Kidney (tissue), 14 donors: ENCODE results near the gene RXRG. TPM values are rescaled to one million over a fixed set of nuclear protein-coding genes. Genes with fewer than 3 reads are reported as not detected.
A peak's percentile ranks its signal among the peaks of the same experiment; 100 is the strongest.

Experiments
- DNase-seq, 5 donors: peaks; one replicate each; pipeline ENCODE4 v3.0.0-alpha.2; 2013 to 2020
- FAIRE-seq: peaks from 2 replicates; lab custom pipeline; 2012; peaks lifted over from hg19 to GRCh38; lab: Jason Lieb, UNC
- H3K27ac ChIP-seq, 2 donors: one replicate each; pipeline ENCODE4 v1.7.0; 2013; ENCODE audit warnings: low read depth in 2 of 2, low read length in 2 of 2, inconsistent platforms in 1 of 2
- H3K27me3 ChIP-seq: one replicate; pipeline ENCODE4 v1.7.1; 2013; ENCODE audit warnings: low read length, inconsistent platforms; ENCODE audit not compliant: control insufficient read depth, insufficient read depth
- H3K36me3 ChIP-seq, 3 donors: one replicate each; pipeline versions ENCODE4 v1.7.0 to v1.7.1; 2013; ENCODE audit warnings: low read length in 3 of 3, control low read depth in 1 of 3, inconsistent platforms in 1 of 3; ENCODE audit not compliant: insufficient read depth in 3 of 3, control insufficient read depth in 2 of 3
- H3K4me1 ChIP-seq, 3 donors: one replicate each; pipeline versions ENCODE4 v1.7.0 to v1.7.1; 2013; ENCODE audit warnings: low read length in 3 of 3, inconsistent platforms in 1 of 3, low read depth in 1 of 3; ENCODE audit not compliant: control insufficient read depth in 2 of 3, insufficient read depth in 2 of 3
- H3K4me3 ChIP-seq, 3 donors: one replicate each; pipeline versions ENCODE4 v1.7.0 to v1.8.1; 2013; ENCODE audit warnings: low read length in 3 of 3, control low read depth in 1 of 3, inconsistent platforms in 1 of 3
- H3K9ac ChIP-seq, 3 donors: one replicate each; pipeline versions ENCODE4 v1.7.0 to v1.7.1; 2013; ENCODE audit warnings: low read length in 3 of 3, control low read depth in 1 of 3, inconsistent platforms in 1 of 3
- H3K9me3 ChIP-seq, 3 donors: one replicate each; pipeline versions ENCODE4 v1.7.0 to v1.7.1; 2013; ENCODE audit warnings: low read length in 3 of 3, control low read depth in 1 of 3, inconsistent platforms in 1 of 3; ENCODE audit not compliant: control insufficient read depth in 2 of 3, insufficient read depth in 1 of 3
- intact Hi-C: fragments of 100-400 bp; cut with DNase I; formaldehyde crosslinking; loops from one replicate; pipeline ENCODE4 v1.11.1; 2022
- polyA plus RNA-seq: library from polyadenylated mRNA; stranded (reverse); fragments of 350-450 nt; fragmentation: Illumina TruSeq; extraction: RNeasy Lipid Tissue Mini Kit (QIAGEN cat#74804); gene quantifications from one replicate; pipeline ENCODE4 v1.2.3, GENCODE V29; 2014; ENCODE audit warnings: low read depth, low replicate concordance; ENCODE audit not compliant: insufficient read depth
- total RNA-seq: library from RNA; stranded (reverse); fragmentation: NEBNext Ultra II Directional; extraction: Animal tissue kit (Norgen Biotek cat#: 25700); gene quantifications from one replicate; pipeline ENCODE4 v1.2.1, GENCODE V29; 2021
- TF ChIP-seq, protein P1 (sequence below): IDR thresholded peaks from 3 replicates; pipeline ENCODE4 v1.5.1; 2012; ENCODE audit warnings: mild to moderate bottlenecking, moderate library complexity, borderline replicate concordance; ENCODE audit not compliant: insufficient read depth; ENCODE audit errors: extremely low read depth
- donor health status: control.
- donor health status: control.
- donor health status: control.
- donor health status: control.
- donor health status: control.
- donor health status: DM: yes; HTN: yes; CAD: no.
- donor health status: Normal renal cell carcinoma (clear cell type).

RXRG gene
- total and polyA plus RNA-seq, 2 donors from 2014 or later = 0.39 to 0.44 TPM

DNA sequence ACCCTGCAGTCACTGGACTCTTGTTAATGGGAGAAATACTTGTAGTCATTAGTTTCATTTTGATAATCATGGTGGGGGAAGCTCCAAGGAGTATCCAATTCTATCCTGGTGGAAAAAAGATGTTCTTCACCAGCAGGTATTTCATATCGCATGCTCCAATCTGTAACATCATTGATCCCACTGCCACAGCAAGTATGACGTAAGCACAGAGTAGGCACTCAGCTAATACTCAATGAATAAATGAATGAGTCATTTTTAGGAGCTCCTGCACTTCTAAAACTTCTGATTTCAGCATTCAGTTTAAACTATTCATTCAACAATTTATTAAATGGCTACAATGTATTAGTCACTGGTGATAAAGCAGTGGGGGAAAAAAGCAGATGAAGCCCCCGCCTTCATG lies 30.3 kb downstream of the RXRG start:
- DNase-seq (no peak), FAIRE-seq (no peak)
- Histone ChIP-seq H3K9ac (no peak overlapping the region), H3K27me3 (no peaks in the 10 kb centered on the region), H3K36me3 (no peaks in the 10 kb centered on the region), H3K4me1 (no peaks in the 10 kb centered on the region), H3K27ac (no peak overlapping the region), H3K9me3 (no peaks in the 10 kb centered on the region), H3K4me3 (no peak overlapping the region)
- intact Hi-C loops = no loop called here
- TF ChIP-seq, protein P1, sequence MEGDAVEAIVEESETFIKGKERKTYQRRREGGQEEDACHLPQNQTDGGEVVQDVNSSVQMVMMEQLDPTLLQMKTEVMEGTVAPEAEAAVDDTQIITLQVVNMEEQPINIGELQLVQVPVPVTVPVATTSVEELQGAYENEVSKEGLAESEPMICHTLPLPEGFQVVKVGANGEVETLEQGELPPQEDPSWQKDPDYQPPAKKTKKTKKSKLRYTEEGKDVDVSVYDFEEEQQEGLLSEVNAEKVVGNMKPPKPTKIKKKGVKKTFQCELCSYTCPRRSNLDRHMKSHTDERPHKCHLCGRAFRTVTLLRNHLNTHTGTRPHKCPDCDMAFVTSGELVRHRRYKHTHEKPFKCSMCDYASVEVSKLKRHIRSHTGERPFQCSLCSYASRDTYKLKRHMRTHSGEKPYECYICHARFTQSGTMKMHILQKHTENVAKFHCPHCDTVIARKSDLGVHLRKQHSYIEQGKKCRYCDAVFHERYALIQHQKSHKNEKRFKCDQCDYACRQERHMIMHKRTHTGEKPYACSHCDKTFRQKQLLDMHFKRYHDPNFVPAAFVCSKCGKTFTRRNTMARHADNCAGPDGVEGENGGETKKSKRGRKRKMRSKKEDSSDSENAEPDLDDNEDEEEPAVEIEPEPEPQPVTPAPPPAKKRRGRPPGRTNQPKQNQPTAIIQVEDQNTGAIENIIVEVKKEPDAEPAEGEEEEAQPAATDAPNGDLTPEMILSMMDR = no peak

GRCh38 chr1:165411396-165411795 lies 33.5 kb downstream of the RXRG start:
- DNase-seq (peak in 1 of 5 donors; percentile 19), FAIRE-seq (no peak)
- intact Hi-C loops = no loop called here
- no peaks in the 10 kb centered on the region for H3K36me3 ChIP-seq
- H3K27me3 ChIP-seq = no peaks in the 10 kb centered on the region
- TF ChIP-seq, protein P1 = no peak
- no peak overlapping the region for H3K27ac ChIP-seq
- no peak overlapping the region for H3K4me3 ChIP-seq
- H3K4me1 ChIP-seq = no peaks in the 10 kb centered on the region
- no peaks in the 10 kb centered on the region for H3K9me3 ChIP-seq
- no peak overlapping the region for H3K9ac ChIP-seq

DNA sequence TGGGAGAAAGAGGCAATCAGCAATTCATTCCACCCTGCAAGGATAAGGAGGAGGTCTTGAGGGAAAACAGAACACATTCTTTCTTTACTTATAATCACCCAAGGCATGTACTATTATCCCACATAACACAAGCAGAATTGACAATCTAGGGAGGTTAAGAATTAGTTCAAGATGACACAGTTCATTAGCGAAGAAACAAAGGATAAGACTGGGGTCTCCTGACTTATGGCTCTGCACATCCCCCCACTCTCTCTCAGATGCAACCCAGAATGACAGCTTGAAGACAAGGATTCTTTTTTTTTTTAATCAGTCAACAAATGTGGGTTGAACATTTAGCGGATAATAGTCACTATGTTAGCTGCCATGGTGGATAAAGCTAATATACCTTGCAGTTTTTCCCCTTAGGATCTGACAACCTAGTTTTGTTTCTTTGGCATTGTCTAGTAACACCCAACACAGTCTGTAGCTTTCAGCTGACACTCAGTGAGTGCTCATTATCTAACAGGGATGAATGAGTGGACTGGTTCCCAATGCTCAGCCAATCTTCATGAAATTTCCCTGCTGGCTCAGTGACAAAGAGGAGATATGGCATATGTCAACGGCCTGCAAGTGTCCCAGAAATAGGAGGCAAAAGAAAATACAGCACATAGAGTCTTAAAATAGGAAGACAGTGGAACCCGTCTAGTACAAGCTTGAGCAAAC lies 35.1 kb downstream of the RXRG start:
- Histone ChIP-seq H3K27ac (no peak overlapping the region), H3K4me1 (no peaks in the 10 kb centered on the region), H3K36me3 (no peaks in the 10 kb centered on the region), H3K9me3 (no peaks in the 10 kb centered on the region), H3K9ac (no peak overlapping the region), H3K27me3 (no peaks in the 10 kb centered on the region), H3K4me3 (no peak overlapping the region)
- intact Hi-C loops = no loop called here
- FAIRE-seq (no peak), DNase-seq (no peak)
- TF ChIP-seq, protein P1 = no peak
